GM12873 (cell line): ENCODE results near the gene OR6J1.

Experiments
- CTCF ChIP-seq: IDR thresholded peaks from 2 replicates; pipeline ENCODE4 v1.5.1; 2012; ENCODE audit warnings: low read depth, mild to moderate bottlenecking, moderate library complexity, low read length, control low read depth; ENCODE audit not compliant: insufficient read depth; ENCODE audit errors: missing control alignments

The OR6J1 gene

GRCh38 chr14:22648506-22648905, 4.4 kb upstream of the OR6J1 start:
- TF ChIP-seq CTCF: no peak

GRCh38 chr14:22646570-22647254, 2.6 kb upstream of the OR6J1 start:
- TF ChIP-seq CTCF: no peak

- TF ChIP-seq CTCF: no peak
Observed at GRCh38 chr14:22641846-22642245, 2.3 kb downstream of the OR6J1 start.

- TF ChIP-seq CTCF: no peak
Observed at GRCh38 chr14:22640192-22640591, 4.0 kb downstream of the OR6J1 start.

GRCh38 chr14:22634233-22634900, 9.8 kb downstream of the OR6J1 start:
- TF ChIP-seq CTCF: no peak

GRCh38 chr14:22630486-22630885, 13.7 kb downstream of the OR6J1 start:
- TF ChIP-seq CTCF: no peak

- no peak for TF ChIP-seq CTCF
Observed at GRCh38 chr14:22630066-22630465, 14.1 kb downstream of the OR6J1 start.
